GM12878 (cell line): ENCODE measurements around the gene ZNF132. TPM values are rescaled to one million over a fixed set of nuclear protein-coding genes. Genes with fewer than 3 reads are reported as not detected.
A peak's percentile ranks its signal among the peaks of the same experiment; 100 is the strongest.
"Not testable (repeated sequence)": the region's sequence is repeated elsewhere in the genome, so short reads cannot be mapped to it uniquely, and the experiment has no call there.

Experiments
- ATAC-seq: fragments of 200-7000 bp; cut with Tn5 transposase; 3 replicates; pipeline ENCODE4 v1.9.1; 2020; ENCODE audit warnings: mild to moderate bottlenecking, moderate library complexity
- BruUV-seq: library from RNA; stranded (reverse); fragments of 400-500 nt; replicated peaks from 2 replicates; lab custom pipeline; 2021; lab: Mats Ljungman, UMichigan
- CTCF ChIA-PET: fragments of 300-600 bp; sonication (Branson Sonifier 250); formaldehyde crosslinking; extraction: SDS; loops from one replicate; lab custom pipeline; 2021; ENCODE audit warnings: inconsistent platforms; lab: Yijun Ruan, JAX
- POLR2A ChIA-PET: fragments of 350-600 bp; formaldehyde crosslinking; extraction: SDS; loops from one replicate; lab custom pipeline; 2021; ENCODE audit warnings: inconsistent platforms; lab: Charles Lee
- RAD21 ChIA-PET: fragments of 300-600 bp; sonication (Branson Sonifier 250); formaldehyde crosslinking; loops from one replicate; lab custom pipeline; 2023; ENCODE audit warnings: antibody characterized with exemption; ENCODE audit not compliant: unreplicated experiment; lab: Charles Lee
- SMC1A ChIA-PET: fragments of 300-600 bp; sonication (Branson Sonifier 250); formaldehyde crosslinking; loops from one replicate; lab custom pipeline; 2023; ENCODE audit not compliant: unreplicated experiment, uncharacterized antibody; lab: Charles Lee
- DNase-seq: peaks from one replicate; pipeline ENCODE4 v3.0.0-alpha.2; 2011; ENCODE audit warnings: low read depth, low spot score
- FAIRE-seq: peaks from 3 replicates; lab custom pipeline; 2011; peaks lifted over from hg19 to GRCh38; lab: Jason Lieb, UNC
- H2AFZ ChIP-seq: 2 replicates; pipeline ENCODE4 v1.6.0; 2011; ENCODE audit warnings: low read depth, low read length, control low read depth; ENCODE audit not compliant: control insufficient read depth
- H3K27ac ChIP-seq: 2 replicates; pipeline ENCODE4 v1.5.1; 2011; ENCODE audit warnings: control low read depth; ENCODE audit not compliant: control insufficient read depth, insufficient read depth
- H3K27me3 ChIP-seq, 2 experiments: replicated peaks in 1 of 2; 2 replicates each; pipeline versions ENCODE4 v1.6.0 to v1.6.1; 2011; ENCODE audit warnings: low read length in 1 of 2; ENCODE audit not compliant: control insufficient read depth in 2 of 2, insufficient read depth in 2 of 2
- H3K36me3 ChIP-seq, 2 experiments: 2 replicates each; pipeline ENCODE4 v1.5.1; 2011; ENCODE audit warnings: low read length in 1 of 2; ENCODE audit not compliant: control insufficient read depth in 2 of 2, insufficient read depth in 2 of 2
- H3K4me1 ChIP-seq: 2 replicates; pipeline ENCODE4 v1.6.1; 2011; ENCODE audit warnings: mild to moderate bottlenecking, low read length, moderate library complexity, mixed read lengths; ENCODE audit not compliant: control insufficient read depth, insufficient read depth
- H3K4me2 ChIP-seq: 2 replicates; pipeline ENCODE4 v1.6.0; 2011; ENCODE audit warnings: control low read depth; ENCODE audit not compliant: control insufficient read depth, insufficient read depth
- H3K4me3 ChIP-seq: fragments of 200-600 bp; sonication (generic); 2 replicates; pipeline ENCODE4 v1.5.1; 2016
- H3K79me2 ChIP-seq: 2 replicates; pipeline ENCODE4 v1.6.0; 2011; ENCODE audit warnings: low read length; ENCODE audit not compliant: control insufficient read depth, insufficient read depth
- H3K9ac ChIP-seq: 2 replicates; pipeline ENCODE4 v1.8.0; 2011; ENCODE audit warnings: low read length, control low read depth, mixed read lengths; ENCODE audit not compliant: control insufficient read depth, insufficient read depth
- H3K9me3 ChIP-seq: replicated peaks from 3 replicates; pipeline ENCODE4 v1.5.1; 2011; ENCODE audit warnings: mild to moderate bottlenecking, low read length; ENCODE audit not compliant: control insufficient read depth, insufficient read depth
- H4K20me1 ChIP-seq: 2 replicates; pipeline ENCODE4 v1.6.0; 2011; ENCODE audit not compliant: control insufficient read depth, insufficient read depth
- NFYB ChIP-seq: IDR thresholded peaks from 2 replicates; pipeline ENCODE4 v1.6.1; 2011; ENCODE audit warnings: low read depth, mild to moderate bottlenecking, low read length, improper control_type of control experiment, moderate library complexity; ENCODE audit not compliant: insufficient read depth
- WGBS: methylation state at CpG from one replicate; pipeline ENCODE4 v1.1.6; 2016; ENCODE audit warnings: low lambda C conversion rate; ENCODE audit not compliant: insufficient replicate concordance, insufficient coverage; ENCODE audit errors: missing lambda C conversion rate; 5-methylcytosine and 5-hydroxymethylcytosine counted together
- in situ Hi-C: fragments of 300-500 bp; cut with MboI; formaldehyde crosslinking; loops from 9 replicates; pipeline ENCODE4 v1.14.3; 2018; ENCODE audit warnings: mixed read lengths
- intact Hi-C: fragments of 100-400 bp; cut with micrococcal nuclease; formaldehyde crosslinking; loops from one replicate; pipeline ENCODE4 v1.14.2; 2022; ENCODE audit not compliant: unreplicated experiment
- polyA plus RNA-seq, 11 experiments: library from polyadenylated mRNA; depleted of rRNA in 4 of 11; unstranded in 6 of 11; stranded (reverse) in 5 of 11; fragments of >200 nt; fragmentation: Nextera tagmentation in 4 of 11; fragmentation: Illumina TruSeq in 1 of 11; extraction: Ambion mirVana in 4 of 11; extraction: Trizol in 1 of 11; gene quantifications; 1 replicate in 1 of 11; 2 replicates in 10 of 11; pipeline versions ENCODE4 v1.2.1 to v1.2.3, GENCODE V29; 2011 to 2016; ENCODE audit warnings: inconsistent platforms in 2 of 11, missing spikeins in 2 of 11, low read depth in 1 of 11
- total RNA-seq, 4 experiments: library from RNA; depleted of rRNA in 3 of 4; stranded (reverse); fragments of >200 nt in 3 of 4; fragmentation: Illumina TruSeq in 1 of 4; extraction: Trizol in 1 of 4; gene quantifications; 2 replicates each; pipeline versions ENCODE4 v1.2.1 to v1.2.3, GENCODE V29; 2013 to 2021

Gene ZNF132
- total and polyA plus RNA-seq, 10 of the 15 experiments (the other 5 are each of a cell fraction or from before 2014, with no cell fraction given) = 0.56 to 4.0 (median 2.3) TPM

- H3K79me2 ChIP-seq, intact Hi-C loops, ATAC-seq, RAD21 ChIA-PET, CTCF ChIA-PET, H2AFZ ChIP-seq, H4K20me1 ChIP-seq, BruUV-seq, H3K36me3 ChIP-seq, H3K4me3 ChIP-seq, H3K4me2 ChIP-seq, H3K27ac ChIP-seq, SMC1A ChIA-PET, H3K27me3 ChIP-seq, in situ Hi-C loops, DNase-seq, H3K9ac ChIP-seq, FAIRE-seq, H3K4me1 ChIP-seq: not testable (repeated sequence)
- POLR2A ChIA-PET = interaction anchor here (0.7 kb wide), 1 partner anchor 61 kb away, joined by 3 read pairs; no protein-coding TSS in a partner anchor
- WGBS = 66% methylated on average over 3 of the region's 3 CpGs
- peaks cover 11% of the 10 kb centered on the region; the same call in 2 of the 3 replicates for H3K9me3 ChIP-seq
These were observed 8.9 kb upstream of the ZNF132 start for GRCh38 chr19:58448860-58449259.

GRCh38 chr19:58442986-58443385 lies 3.0 kb upstream of the ZNF132 start:
- H4K20me1 ChIP-seq, H3K27me3 ChIP-seq, in situ Hi-C loops, ATAC-seq, H3K79me2 ChIP-seq, H3K36me3 ChIP-seq, DNase-seq, H2AFZ ChIP-seq, BruUV-seq, H3K9ac ChIP-seq, H3K4me3 ChIP-seq, H3K4me1 ChIP-seq, intact Hi-C loops, CTCF ChIA-PET, SMC1A ChIA-PET, FAIRE-seq, H3K4me2 ChIP-seq, H3K27ac ChIP-seq, RAD21 ChIA-PET: not testable (repeated sequence)
- H3K9me3 ChIP-seq = peaks cover 18% of the 10 kb centered on the region; the same call in 2 of the 3 replicates
- TF ChIP-seq NFYB = peak; percentile 58; the same call in 1 of the 2 replicates
- POLR2A ChIA-PET = interaction anchor here (0.6 kb wide), 1 partner anchor 99 kb away, joined by 3 read pairs; no protein-coding TSS in a partner anchor
- 58% methylated on average over 7 of the region's 7 CpGs for WGBS
